GM23338 (cell line): Measurements from ENCODE around the gene DAPL1.

Experiments
- CREB1 ChIP-seq: fragments of 250-450 bp; sonication (Bioruptor Pico); IDR thresholded peaks from 2 replicates; pipeline ENCODE4 v1.5.0; 2020; ENCODE audit warnings: low read depth, mild to moderate bottlenecking, moderate library complexity
- EZH2 ChIP-seq: fragments of 200-600 bp; sonication (generic); IDR thresholded peaks from one replicate; pipeline ENCODE4 v1.8.0; 2017; ENCODE audit warnings: antibody characterized with exemption, mild to moderate bottlenecking, low read depth; ENCODE audit not compliant: unreplicated experiment
- EZH2phosphoT487 ChIP-seq: fragments of 200-600 bp; sonication (generic); IDR thresholded peaks from one replicate; pipeline ENCODE4 v1.8.1; 2018; ENCODE audit warnings: antibody characterized with exemption; ENCODE audit not compliant: unreplicated experiment
- JUNB ChIP-seq: IDR thresholded peaks from one replicate; pipeline ENCODE4 v1.6.1; 2016; ENCODE audit warnings: antibody characterized with exemption; ENCODE audit not compliant: unreplicated experiment
- POLR2AphosphoS5 ChIP-seq: IDR thresholded peaks from 2 replicates; pipeline ENCODE4 v1.6.1; 2016; ENCODE audit warnings: antibody characterized with exemption, low read depth
- ZNF114 ChIP-seq: fragments of 250-450 bp; sonication (Bioruptor Pico); IDR thresholded peaks from 2 replicates; pipeline ENCODE4 v1.5.0; 2020; ENCODE audit warnings: mild to moderate bottlenecking, moderate library complexity
- ZNF331 ChIP-seq: fragments of 250-450 bp; sonication (Bioruptor Pico); IDR thresholded peaks from 2 replicates; pipeline ENCODE4 v1.5.0; 2020; ENCODE audit warnings: low read depth, mild to moderate bottlenecking, moderate library complexity
- TF ChIP-seq, protein P1 (sequence below), 2 experiments: fragments of 200-600 bp in 1 of 2; sonication (generic) in 1 of 2; conservative IDR thresholded peaks; 2 replicates each; pipeline versions ENCODE4 v1.5.1 to v1.6.1; 2016 to 2017; ENCODE audit warnings: antibody characterized with exemption in 2 of 2, low read depth in 2 of 2, mild to moderate bottlenecking in 2 of 2, moderate library complexity in 1 of 2
- TF ChIP-seq, protein P2 (sequence below): IDR thresholded peaks from one replicate; pipeline ENCODE4 v1.6.1; 2018; ENCODE audit warnings: antibody characterized with exemption; ENCODE audit not compliant: unreplicated experiment
- TF ChIP-seq, protein P3 (sequence below): fragments of 250-450 bp; sonication (Bioruptor Pico); IDR thresholded peaks from 2 replicates; pipeline ENCODE4 v1.5.0; 2020; ENCODE audit warnings: mild to moderate bottlenecking, moderate library complexity
- TF ChIP-seq, protein P4 (sequence below): IDR thresholded peaks from 2 replicates; pipeline ENCODE4 v1.6.1; 2016; ENCODE audit warnings: antibody characterized with exemption

DNA sequence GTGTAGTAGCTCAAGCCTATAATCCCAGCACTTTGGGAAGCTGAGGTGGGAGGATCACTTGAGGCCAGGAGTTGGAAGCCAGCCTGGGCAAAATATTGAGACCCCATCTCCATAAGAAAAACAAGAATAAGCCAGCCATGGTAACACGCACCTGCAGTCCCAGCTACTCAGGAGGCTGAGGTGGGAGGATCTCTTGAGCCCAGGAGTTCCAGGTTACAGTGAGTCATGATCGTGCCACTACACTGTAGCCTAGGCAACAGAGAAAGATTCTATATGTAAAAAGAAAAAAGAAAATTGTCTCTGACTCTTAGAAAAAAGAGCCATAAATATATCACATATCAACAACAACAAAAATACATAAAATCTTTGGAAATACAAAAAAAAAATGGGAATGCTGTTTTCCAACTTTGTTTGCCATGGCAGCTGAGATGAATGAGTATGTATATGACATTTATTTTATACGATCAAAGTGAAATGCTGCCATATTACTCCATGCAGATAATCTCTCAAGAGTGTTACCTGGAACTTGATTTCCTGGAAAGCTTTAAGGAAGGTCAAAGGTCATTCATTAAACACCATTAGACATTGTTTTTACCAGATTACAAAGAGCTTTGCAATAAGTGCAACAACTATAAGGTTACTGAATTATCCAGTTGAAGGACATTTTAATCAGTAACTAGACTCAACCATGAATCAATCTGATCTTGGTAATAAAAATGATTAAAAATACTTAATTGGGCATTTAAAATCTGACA is 19.7 kb upstream of the DAPL1 start:
- no peak for TF ChIP-seq EZH2
- TF ChIP-seq, protein P1, sequence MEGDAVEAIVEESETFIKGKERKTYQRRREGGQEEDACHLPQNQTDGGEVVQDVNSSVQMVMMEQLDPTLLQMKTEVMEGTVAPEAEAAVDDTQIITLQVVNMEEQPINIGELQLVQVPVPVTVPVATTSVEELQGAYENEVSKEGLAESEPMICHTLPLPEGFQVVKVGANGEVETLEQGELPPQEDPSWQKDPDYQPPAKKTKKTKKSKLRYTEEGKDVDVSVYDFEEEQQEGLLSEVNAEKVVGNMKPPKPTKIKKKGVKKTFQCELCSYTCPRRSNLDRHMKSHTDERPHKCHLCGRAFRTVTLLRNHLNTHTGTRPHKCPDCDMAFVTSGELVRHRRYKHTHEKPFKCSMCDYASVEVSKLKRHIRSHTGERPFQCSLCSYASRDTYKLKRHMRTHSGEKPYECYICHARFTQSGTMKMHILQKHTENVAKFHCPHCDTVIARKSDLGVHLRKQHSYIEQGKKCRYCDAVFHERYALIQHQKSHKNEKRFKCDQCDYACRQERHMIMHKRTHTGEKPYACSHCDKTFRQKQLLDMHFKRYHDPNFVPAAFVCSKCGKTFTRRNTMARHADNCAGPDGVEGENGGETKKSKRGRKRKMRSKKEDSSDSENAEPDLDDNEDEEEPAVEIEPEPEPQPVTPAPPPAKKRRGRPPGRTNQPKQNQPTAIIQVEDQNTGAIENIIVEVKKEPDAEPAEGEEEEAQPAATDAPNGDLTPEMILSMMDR (conservative IDR thresholded peaks at IDR 0.05; ENCODE audit: low read depth in 2 of 2), result no peak
- TF ChIP-seq, protein P2, sequence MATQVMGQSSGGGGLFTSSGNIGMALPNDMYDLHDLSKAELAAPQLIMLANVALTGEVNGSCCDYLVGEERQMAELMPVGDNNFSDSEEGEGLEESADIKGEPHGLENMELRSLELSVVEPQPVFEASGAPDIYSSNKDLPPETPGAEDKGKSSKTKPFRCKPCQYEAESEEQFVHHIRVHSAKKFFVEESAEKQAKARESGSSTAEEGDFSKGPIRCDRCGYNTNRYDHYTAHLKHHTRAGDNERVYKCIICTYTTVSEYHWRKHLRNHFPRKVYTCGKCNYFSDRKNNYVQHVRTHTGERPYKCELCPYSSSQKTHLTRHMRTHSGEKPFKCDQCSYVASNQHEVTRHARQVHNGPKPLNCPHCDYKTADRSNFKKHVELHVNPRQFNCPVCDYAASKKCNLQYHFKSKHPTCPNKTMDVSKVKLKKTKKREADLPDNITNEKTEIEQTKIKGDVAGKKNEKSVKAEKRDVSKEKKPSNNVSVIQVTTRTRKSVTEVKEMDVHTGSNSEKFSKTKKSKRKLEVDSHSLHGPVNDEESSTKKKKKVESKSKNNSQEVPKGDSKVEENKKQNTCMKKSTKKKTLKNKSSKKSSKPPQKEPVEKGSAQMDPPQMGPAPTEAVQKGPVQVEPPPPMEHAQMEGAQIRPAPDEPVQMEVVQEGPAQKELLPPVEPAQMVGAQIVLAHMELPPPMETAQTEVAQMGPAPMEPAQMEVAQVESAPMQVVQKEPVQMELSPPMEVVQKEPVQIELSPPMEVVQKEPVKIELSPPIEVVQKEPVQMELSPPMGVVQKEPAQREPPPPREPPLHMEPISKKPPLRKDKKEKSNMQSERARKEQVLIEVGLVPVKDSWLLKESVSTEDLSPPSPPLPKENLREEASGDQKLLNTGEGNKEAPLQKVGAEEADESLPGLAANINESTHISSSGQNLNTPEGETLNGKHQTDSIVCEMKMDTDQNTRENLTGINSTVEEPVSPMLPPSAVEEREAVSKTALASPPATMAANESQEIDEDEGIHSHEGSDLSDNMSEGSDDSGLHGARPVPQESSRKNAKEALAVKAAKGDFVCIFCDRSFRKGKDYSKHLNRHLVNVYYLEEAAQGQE, result no peak
- no peak for TF ChIP-seq CREB1
- TF ChIP-seq EZH2phosphoT487, result no peak
- no peak for TF ChIP-seq POLR2AphosphoS5
- no peak for TF ChIP-seq ZNF331
- no peak for TF ChIP-seq ZNF114 (CRISPR knock-in tag)
- TF ChIP-seq, protein P3, sequence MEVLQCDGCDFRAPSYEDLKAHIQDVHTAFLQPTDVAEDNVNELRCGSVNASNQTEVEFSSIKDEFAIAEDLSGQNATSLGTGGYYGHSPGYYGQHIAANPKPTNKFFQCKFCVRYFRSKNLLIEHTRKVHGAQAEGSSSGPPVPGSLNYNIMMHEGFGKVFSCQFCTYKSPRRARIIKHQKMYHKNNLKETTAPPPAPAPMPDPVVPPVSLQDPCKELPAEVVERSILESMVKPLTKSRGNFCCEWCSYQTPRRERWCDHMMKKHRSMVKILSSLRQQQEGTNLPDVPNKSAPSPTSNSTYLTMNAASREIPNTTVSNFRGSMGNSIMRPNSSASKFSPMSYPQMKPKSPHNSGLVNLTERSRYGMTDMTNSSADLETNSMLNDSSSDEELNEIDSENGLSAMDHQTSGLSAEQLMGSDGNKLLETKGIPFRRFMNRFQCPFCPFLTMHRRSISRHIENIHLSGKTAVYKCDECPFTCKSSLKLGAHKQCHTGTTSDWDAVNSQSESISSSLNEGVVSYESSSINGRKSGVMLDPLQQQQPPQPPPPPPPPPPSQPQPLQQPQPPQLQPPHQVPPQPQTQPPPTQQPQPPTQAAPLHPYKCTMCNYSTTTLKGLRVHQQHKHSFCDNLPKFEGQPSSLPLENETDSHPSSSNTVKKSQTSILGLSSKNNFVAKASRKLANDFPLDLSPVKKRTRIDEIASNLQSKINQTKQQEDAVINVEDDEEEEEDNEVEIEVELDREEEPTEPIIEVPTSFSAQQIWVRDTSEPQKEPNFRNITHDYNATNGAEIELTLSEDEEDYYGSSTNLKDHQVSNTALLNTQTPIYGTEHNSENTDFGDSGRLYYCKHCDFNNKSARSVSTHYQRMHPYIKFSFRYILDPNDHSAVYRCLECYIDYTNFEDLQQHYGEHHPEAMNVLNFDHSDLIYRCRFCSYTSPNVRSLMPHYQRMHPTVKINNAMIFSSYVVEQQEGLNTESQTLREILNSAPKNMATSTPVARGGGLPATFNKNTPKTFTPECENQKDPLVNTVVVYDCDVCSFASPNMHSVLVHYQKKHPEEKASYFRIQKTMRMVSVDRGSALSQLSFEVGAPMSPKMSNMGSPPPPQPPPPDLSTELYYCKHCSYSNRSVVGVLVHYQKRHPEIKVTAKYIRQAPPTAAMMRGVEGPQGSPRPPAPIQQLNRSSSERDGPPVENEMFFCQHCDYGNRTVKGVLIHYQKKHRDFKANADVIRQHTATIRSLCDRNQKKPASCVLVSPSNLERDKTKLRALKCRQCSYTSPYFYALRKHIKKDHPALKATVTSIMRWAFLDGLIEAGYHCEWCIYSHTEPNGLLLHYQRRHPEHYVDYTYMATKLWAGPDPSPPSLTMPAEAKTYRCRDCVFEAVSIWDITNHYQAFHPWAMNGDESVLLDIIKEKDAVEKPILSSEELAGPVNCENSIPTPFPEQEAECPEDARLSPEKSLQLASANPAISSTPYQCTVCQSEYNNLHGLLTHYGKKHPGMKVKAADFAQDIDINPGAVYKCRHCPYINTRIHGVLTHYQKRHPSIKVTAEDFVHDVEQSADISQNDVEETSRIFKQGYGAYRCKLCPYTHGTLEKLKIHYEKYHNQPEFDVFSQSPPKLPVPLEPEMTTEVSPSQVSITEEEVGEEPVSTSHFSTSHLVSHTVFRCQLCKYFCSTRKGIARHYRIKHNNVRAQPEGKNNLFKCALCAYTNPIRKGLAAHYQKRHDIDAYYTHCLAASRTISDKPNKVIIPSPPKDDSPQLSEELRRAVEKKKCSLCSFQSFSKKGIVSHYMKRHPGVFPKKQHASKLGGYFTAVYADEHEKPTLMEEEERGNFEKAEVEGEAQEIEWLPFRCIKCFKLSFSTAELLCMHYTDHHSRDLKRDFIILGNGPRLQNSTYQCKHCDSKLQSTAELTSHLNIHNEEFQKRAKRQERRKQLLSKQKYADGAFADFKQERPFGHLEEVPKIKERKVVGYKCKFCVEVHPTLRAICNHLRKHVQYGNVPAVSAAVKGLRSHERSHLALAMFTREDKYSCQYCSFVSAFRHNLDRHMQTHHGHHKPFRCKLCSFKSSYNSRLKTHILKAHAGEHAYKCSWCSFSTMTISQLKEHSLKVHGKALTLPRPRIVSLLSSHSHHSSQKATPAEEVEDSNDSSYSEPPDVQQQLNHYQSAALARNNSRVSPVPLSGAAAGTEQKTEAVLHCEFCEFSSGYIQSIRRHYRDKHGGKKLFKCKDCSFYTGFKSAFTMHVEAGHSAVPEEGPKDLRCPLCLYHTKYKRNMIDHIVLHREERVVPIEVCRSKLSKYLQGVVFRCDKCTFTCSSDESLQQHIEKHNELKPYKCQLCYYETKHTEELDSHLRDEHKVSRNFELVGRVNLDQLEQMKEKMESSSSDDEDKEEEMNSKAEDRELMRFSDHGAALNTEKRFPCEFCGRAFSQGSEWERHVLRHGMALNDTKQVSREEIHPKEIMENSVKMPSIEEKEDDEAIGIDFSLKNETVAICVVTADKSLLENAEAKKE, result no peak
- TF ChIP-seq JUNB, result no peak
- TF ChIP-seq, protein P4, sequence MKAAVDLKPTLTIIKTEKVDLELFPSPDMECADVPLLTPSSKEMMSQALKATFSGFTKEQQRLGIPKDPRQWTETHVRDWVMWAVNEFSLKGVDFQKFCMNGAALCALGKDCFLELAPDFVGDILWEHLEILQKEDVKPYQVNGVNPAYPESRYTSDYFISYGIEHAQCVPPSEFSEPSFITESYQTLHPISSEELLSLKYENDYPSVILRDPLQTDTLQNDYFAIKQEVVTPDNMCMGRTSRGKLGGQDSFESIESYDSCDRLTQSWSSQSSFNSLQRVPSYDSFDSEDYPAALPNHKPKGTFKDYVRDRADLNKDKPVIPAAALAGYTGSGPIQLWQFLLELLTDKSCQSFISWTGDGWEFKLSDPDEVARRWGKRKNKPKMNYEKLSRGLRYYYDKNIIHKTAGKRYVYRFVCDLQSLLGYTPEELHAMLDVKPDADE, result no peak
